ENCODE data around the gene PTPRN2. TPM values are rescaled to one million over a fixed set of nuclear protein-coding genes. Genes with fewer than 3 reads are reported as not detected.
"Not testable (repeated sequence)": the region's sequence is repeated elsewhere in the genome, so short reads cannot be mapped to it uniquely, and the experiment has no call there.

Gene PTPRN2
- polyA plus RNA-seq, 3 donors from 2014 or later: 1.9 to 3.7 (median 2.2) TPM

DNA sequence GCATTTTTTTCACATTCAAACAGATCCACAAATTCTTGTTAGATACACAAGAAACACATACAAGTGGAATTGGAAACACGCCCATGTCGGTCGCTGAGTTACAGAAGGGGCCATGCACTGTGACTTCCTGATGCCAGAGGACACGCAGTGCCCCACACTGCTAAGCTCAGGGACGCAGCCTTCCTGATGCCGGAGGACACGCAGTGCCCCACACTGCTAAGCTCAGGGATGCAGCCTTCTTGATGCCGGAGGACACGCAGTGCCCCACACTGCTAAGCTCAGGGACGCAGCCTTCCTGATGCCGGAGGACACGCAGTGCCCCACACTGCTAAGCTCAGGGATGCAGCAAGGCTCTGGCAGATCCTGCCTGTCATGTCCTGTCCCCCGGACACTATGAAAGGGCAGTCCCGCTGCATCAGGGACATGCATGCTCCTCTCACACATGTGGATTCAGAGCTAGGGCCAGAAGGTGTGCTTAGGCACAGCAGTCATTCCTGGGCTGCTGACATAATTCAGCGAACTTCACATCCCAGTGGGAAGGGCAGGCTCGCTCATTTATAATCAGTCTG is 810.3 kb downstream of the PTPRN2 start:
- H3K4me3 Mint-ChIP-seq; H3K27ac Mint-ChIP-seq; DNase-seq; H3K9me3 Mint-ChIP-seq; H3K36me3 Mint-ChIP-seq; H3K4me1 Mint-ChIP-seq; H3K27me3 Mint-ChIP-seq (ENCODE audit: low read depth in 3 of 3): not testable (repeated sequence)

DNA sequence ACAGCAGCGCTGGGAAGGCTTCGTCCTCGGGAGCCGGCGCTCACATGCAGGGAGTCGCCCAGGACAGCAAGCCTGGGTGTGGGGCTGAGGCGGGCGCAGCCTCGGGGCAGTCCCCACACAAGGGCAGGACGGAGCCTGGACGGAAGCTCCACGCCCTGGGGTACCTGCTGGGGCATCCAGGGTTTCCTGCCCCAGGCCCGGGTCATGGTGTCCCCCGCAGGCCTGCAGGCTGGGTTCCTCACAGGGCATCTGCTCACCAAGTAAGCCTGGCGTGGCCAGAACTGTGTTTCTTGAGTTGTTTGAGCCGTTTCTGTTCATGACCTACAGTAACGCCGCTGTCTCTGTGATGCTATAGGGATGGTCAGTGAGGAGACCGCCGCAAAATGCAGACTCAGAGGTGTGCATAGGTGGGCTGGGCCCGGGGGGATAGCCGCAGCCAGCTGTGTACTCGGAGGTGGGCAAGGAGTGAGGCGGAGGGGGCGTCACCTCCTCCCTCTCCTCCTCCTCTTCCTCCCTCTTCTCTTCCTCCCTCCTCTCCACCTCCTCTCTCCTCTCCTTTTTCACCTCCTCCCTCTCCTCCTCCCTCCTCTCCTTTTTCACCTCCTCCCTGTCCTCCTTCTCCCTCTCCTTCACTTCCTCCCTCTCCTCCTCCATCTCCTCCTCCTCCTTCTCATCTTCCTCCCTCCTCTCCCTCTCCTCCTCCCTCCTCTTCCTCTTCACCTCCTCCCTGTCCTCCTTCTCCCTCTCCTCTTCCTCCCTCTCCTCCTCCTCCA is 811.9 kb downstream of the PTPRN2 start:
- Mint-ChIP-seq H3K27ac (no peak overlapping the region), H3K9me3 (peaks cover 0 to 5% (median 0%) of the 10 kb centered on the region in 6 donors), H3K4me3 (no peak overlapping the region), H3K36me3 (peaks cover 0 to 7% (median 3%) of the 10 kb centered on the region in 3 donors), H3K27me3 (ENCODE audit: low read depth in 3 of 3) (peaks cover 0 to 4% (median 0%) of the 10 kb centered on the region in 3 donors), H3K4me1 (no peaks in the 10 kb centered on the region)
- no peak for DNase-seq

DNA sequence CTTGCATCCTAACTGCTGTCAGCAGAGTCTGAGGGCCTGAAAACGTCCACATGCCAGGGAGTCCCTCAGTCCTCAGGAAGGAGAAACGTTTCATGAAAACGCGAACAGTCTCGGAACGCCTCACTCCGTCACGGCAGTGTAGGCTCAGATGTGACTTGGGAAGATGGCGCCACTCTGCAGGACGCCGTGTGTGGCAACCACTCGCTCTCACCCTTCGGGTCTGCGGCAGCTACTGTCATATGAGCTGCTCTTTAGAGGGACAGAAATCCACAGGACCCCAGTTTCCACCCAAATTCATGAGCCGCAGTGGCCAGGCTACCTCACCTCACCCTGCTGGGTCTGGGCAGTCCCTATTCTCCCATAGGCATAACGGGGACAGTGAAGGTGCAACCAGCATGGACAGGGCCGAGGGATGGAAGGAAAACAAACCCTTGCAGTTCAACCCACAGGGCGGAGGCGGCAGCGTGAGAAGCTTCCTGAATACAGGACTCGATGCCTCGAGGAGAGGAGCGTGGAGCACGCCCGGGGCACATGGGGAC is 812.5 kb downstream of the PTPRN2 start:
- no peak overlapping the region for H3K27ac Mint-ChIP-seq
- peaks cover 0 to 5% (median 0%) of the 10 kb centered on the region in 6 donors for H3K9me3 Mint-ChIP-seq
- no peak for DNase-seq
- H3K27me3 Mint-ChIP-seq (ENCODE audit: low read depth in 3 of 3): peaks cover 0 to 4% (median 0%) of the 10 kb centered on the region in 3 donors
- peaks cover 0 to 7% (median 3%) of the 10 kb centered on the region in 3 donors for H3K36me3 Mint-ChIP-seq
- H3K4me1 Mint-ChIP-seq: no peaks in the 10 kb centered on the region
- H3K4me3 Mint-ChIP-seq: no peak overlapping the region

DNA sequence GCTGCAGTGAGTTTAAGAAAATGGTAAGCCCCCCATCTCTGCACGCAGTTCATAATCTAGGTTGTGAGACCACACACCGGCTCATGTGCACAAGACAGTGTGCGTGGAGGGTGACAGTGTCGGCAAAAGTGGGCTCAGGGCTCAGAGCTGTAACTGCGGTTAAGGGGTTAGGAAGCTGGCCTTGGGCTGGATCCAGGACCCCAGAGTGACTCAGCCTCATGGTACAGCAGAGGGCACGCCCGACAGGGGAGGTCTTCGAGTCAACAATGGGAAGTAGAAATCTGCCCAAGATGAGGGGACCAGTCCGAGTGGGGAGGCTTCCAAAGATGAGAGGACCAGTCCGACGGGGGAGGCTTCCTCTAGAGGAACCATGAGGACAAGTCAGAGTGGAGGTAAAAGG is 813.1 kb downstream of the PTPRN2 start:
- Mint-ChIP-seq H3K27ac (no peak overlapping the region), H3K36me3 (peaks cover 0 to 7% (median 3%) of the 10 kb centered on the region in 3 donors), H3K4me1 (no peaks in the 10 kb centered on the region), H3K4me3 (no peak overlapping the region), H3K9me3 (peaks cover 0 to 5% (median 0%) of the 10 kb centered on the region in 6 donors), H3K27me3 (ENCODE audit: low read depth in 3 of 3) (peaks cover 0 to 4% (median 0%) of the 10 kb centered on the region in 3 donors)
- no peak for DNase-seq

DNA sequence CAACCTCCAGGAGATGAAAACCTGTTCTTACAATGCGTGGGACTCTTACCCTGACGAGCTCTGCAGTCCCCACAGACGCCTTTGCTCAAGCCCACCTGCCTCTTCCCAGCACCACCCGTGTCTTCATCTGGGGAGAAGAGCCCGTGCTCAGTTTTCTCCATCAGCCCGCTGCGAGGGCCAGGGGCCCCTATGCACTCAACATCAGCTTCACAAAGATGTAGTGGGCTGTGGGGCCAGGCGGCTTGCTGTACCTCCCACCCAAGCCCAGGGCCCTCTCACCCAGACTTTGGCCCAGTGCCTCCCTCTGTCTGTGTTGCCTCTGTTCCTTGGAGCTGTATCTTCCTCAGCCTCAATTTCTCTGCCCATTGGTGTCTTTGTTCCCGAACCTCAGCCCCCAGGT is 814.3 kb downstream of the PTPRN2 start:
- Mint-ChIP-seq H3K4me3 (no peak overlapping the region), H3K9me3 (peaks cover 0 to 5% (median 0%) of the 10 kb centered on the region in 6 donors), H3K4me1 (no peaks in the 10 kb centered on the region), H3K27ac (no peak overlapping the region), H3K36me3 (peaks cover 0 to 7% (median 3%) of the 10 kb centered on the region in 3 donors), H3K27me3 (ENCODE audit: low read depth in 3 of 3) (peaks cover 0 to 9% (median 0%) of the 10 kb centered on the region in 3 donors)
- no peak for DNase-seq

DNA sequence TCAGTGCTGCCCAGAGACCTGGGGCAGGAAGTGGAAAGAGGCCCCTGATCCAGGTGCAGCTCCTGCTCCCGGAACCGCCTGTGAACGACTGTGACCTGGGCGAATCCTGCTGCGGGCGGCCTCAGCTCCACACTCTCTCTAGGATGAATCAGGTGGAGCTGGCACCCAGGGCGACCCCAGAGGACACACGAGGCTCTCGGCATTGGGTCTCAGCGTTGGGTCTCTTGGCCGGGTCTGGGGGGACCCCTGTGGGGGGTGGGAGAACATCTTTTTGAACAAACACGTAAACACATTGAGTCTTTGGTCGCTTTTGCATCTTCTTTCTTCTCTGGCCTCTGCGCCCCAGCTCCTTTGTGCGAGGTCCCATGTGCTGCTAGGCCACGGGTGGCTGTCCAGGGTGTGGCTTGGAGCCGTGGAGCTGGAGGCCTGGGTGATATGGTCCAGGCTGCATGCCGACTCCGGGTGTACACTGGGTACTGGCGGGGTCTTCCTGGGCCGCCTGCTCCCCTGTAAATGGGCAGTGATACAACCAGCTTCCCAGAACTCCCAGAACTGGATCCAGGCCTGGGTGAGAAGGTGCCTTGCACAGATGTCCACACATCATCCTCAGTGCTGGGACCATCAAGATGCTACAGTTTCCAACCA is 815.0 kb downstream of the PTPRN2 start:
- Mint-ChIP-seq H3K27ac (no peak overlapping the region), H3K4me3 (no peak overlapping the region), H3K4me1 (no peaks in the 10 kb centered on the region), H3K36me3 (peaks cover 0 to 7% (median 3%) of the 10 kb centered on the region in 3 donors), H3K9me3 (peaks cover 0 to 5% (median 0%) of the 10 kb centered on the region in 6 donors), H3K27me3 (ENCODE audit: low read depth in 3 of 3) (peaks cover 0 to 9% (median 0%) of the 10 kb centered on the region in 3 donors)
- no peak for DNase-seq

DNA sequence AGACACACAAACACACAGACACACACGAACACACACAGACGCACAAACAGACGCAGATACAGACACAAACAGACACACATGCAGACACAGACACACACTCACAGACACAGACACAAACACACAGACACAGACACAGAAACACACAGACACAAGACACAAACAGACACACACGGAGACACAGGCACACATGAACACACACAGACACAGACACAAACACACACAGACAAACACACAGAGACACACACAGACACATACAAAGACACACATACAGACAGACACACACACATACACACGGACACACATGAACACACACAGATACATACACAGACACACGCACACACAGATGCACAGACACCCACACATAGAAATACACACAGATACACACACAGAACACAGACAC is 815.9 kb downstream of the PTPRN2 start:
- Mint-ChIP-seq H3K27ac (no peak overlapping the region), H3K27me3 (ENCODE audit: low read depth in 3 of 3) (peaks cover 0 to 9% (median 1%) of the 10 kb centered on the region in 3 donors), H3K4me3 (no peak overlapping the region), H3K9me3 (peaks cover 0 to 5% (median 0%) of the 10 kb centered on the region in 6 donors), H3K4me1 (no peaks in the 10 kb centered on the region), H3K36me3 (peaks cover 0 to 3% (median 0%) of the 10 kb centered on the region in 3 donors)
- no peak for DNase-seq

DNA sequence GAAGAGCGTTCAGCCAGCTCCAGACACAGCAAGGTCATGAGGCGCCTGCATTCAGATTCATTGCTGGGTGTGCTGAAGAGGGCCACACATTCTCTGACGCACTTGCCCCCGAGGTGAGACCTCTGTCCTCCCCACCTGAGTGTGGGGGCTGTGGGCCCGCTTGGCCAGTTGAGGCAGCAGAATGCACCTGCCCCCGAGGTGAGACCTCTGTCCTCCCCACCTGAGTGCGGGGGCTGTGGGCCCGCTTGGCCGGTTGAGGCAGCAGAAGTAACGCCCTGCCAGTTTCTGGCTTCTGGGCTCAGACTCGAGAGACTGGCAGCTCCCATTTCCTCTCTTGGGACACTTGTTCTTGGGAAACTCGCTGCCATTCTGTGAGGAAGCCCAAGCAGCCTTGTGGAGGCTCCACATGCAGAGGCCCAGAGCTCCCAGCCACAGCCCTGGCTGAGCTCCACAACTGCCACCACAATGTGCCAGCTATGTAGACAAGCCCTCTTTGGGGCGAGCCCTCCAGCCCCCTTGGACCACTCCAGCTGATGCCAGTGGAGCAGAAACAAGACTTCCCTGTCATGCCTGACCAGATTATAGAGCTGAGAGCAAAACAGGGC is 816.8 kb downstream of the PTPRN2 start:
- Mint-ChIP-seq H3K4me3 (no peak overlapping the region), H3K36me3 (peaks cover 0 to 6% (median 0%) of the 10 kb centered on the region in 3 donors), H3K9me3 (peaks cover 0 to 11% (median under 1%) of the 10 kb centered on the region in 6 donors), H3K4me1 (no peaks in the 10 kb centered on the region), H3K27me3 (ENCODE audit: low read depth in 3 of 3) (peaks cover 0 to 13% (median 1%) of the 10 kb centered on the region in 3 donors), H3K27ac (no peak overlapping the region)
- no peak for DNase-seq

DNA sequence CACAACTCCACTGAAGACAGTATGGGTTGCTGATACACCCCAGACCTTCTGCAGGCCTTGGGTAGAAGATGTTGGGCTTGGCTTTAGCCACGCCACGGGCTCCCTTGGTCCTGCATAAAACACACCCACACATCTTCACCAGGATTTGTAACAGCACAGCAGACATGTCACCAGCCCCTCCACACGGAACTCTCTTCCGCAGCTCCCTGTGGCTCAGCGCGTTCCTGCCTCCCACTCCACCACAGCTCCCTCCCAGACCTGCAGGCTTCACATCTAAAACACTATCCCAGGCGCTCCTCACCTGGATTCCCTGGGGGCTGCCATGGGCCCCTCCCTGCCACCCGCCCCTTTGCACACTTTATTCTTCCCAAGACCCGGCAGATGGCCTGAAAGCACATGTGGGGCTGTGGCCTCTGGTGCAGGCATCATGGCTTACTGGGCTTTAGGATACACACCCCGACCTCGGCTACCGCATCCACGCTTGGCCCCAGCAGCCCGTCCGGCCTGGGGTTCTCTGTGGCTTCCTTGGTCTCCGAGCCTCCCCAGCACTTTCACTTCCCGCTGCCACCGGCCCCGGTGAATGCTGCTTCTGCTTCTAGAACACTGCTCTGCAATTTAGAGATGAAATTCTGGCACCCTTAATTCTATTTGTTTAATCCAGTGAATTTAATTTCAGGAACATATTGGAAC is 818.0 kb downstream of the PTPRN2 start:
- no peak for DNase-seq
- peaks cover 0 to 6% (median 0%) of the 10 kb centered on the region in 3 donors for H3K36me3 Mint-ChIP-seq
- no peaks in the 10 kb centered on the region for H3K4me1 Mint-ChIP-seq
- no peak overlapping the region for H3K27ac Mint-ChIP-seq
- H3K27me3 Mint-ChIP-seq (ENCODE audit: low read depth in 3 of 3): peaks cover 0 to 13% (median 1%) of the 10 kb centered on the region in 3 donors
- H3K4me3 Mint-ChIP-seq: no peak overlapping the region
- H3K9me3 Mint-ChIP-seq: peaks cover 0 to 21% (median under 1%) of the 10 kb centered on the region in 6 donors

DNA sequence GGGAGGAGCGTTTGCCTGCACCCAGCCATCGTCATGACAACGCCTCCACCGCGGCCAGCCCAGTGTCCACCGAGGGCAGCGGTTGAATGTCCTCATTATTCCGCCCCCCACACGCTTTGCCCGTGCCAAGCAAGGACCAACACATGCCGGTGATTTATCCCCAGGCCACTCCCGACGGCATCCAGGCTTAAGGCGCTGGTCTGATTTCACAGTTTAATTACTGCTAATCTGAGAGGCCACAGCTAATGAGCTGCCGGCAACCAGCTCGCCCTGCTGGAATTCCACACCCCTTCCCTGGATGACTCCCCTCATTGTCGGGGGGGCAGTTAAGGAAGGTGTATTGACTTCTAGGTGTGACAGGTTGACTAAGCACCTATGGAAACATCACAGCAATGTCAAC is 818.5 kb downstream of the PTPRN2 start:
- DNase-seq: no peak
- no peak overlapping the region for H3K27ac Mint-ChIP-seq

DNA sequence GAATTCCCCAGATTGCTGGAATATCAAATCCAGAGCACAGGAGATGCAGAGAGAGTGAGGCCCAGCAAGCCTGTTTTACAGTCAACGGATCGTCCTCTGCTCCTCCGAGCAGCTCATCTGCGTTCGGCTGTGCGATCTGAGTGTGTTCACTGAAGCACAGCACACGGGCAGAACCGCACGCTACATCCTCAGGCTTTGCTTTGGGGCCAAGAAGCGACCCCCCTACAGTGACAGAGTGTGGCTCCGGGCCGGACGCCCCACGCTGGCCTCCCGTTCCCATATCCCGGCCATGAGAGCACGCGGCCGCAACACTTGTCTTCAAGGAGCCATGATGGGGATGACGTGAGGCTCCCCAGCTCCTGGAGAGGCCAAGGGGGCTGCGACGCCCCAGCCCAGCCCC is 819.4 kb downstream of the PTPRN2 start:
- DNase-seq: no peak
- Mint-ChIP-seq H3K27me3 (ENCODE audit: low read depth in 3 of 3) (peaks cover 0 to 13% (median 1%) of the 10 kb centered on the region in 3 donors), H3K36me3 (peaks cover 0 to 6% (median 0%) of the 10 kb centered on the region in 3 donors), H3K4me3 (no peak overlapping the region), H3K27ac (no peak overlapping the region), H3K9me3 (peaks cover 0 to 26% (median under 1%) of the 10 kb centered on the region in 6 donors), H3K4me1 (no peaks in the 10 kb centered on the region)

More for the DNA sequence above, 818.5 kb downstream of the PTPRN2 start:
- H3K4me1 Mint-ChIP-seq: no peaks in the 10 kb centered on the region
- no peak overlapping the region for H3K4me3 Mint-ChIP-seq
- H3K27me3 Mint-ChIP-seq (ENCODE audit: low read depth in 3 of 3): peaks cover 0 to 13% (median 1%) of the 10 kb centered on the region in 3 donors
- H3K9me3 Mint-ChIP-seq: peaks cover 0 to 22% (median under 1%) of the 10 kb centered on the region in 6 donors
- peaks cover 0 to 6% (median 0%) of the 10 kb centered on the region in 3 donors for H3K36me3 Mint-ChIP-seq

DNA sequence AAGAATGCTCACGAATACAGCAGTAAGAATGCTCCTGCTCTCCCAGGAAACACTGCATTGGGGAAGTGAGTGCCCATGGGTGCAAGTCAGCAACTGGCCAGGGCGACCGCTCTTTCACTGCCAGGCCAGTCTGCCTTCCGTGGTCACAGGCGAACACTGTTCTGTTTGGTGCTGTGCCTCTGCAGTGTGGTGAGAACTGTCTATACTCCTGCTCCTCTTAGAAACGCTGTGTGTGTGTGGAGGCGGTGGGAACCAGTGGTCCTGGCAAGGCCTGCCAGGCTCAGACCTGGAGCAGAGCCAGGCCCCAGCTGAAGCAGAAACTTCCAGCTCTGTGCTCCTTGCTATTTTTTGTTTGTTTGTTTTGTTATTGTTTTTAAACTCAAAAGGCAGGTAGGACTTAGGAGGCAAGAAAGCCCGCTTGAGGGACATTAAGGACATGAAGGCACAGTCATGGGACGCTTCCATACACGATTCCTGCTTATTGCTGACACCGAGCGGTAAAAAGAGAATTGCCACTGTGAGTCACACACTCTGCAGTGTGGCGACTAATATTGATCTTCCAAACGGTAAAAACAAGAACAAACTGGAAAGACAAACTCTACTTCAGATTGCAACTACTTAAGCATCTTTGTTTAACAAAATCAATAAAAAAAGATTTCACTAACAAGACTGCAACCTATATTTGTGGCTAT is 820.0 kb downstream of the PTPRN2 start:
- Mint-ChIP-seq H3K4me3 (no peak overlapping the region), H3K27me3 (ENCODE audit: low read depth in 3 of 3) (peaks cover 0 to 13% (median 1%) of the 10 kb centered on the region in 3 donors), H3K36me3 (peaks cover 0 to 6% (median 0%) of the 10 kb centered on the region in 3 donors), H3K9me3 (peaks cover 0 to 26% (median under 1%) of the 10 kb centered on the region in 6 donors), H3K27ac (no peak overlapping the region), H3K4me1 (no peaks in the 10 kb centered on the region)
- DNase-seq: no peak
